ENCODE results near the gene DESI1.
A peak's percentile ranks its signal among the peaks of the same experiment; 100 is the strongest.
"Not testable (repeated sequence)": the region's sequence is repeated elsewhere in the genome, so short reads cannot be mapped to it uniquely, and the experiment has no call there.

Gene DESI1

DNA sequence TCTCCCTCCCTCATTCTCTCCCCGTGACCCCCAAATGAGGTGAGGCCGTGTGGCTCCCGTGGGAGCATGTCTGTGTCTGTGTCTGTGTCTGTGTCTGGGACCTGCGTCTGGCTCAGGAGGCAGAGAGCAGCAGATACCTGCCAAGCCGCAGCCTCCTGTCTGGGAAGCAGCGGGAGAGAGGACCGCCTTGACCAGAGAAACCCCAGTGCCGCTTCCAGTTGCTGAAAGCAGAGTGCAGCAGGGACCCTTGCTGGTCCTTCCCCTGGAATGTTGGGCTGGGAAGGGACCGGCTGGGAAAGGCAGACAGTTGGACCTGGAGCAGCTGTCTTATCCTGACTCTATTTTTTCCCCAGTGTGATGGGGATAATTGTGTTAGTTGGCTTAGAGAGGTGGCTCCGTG, 59.5 kb downstream of the DESI1 start:
- Histone ChIP-seq H3K36me3 (ENCODE audit: control insufficient read depth, insufficient read depth, low read length) (no peaks in the 10 kb centered on the region), H3K9me3 (ENCODE audit: control insufficient read depth, insufficient read depth, low read length) (no peaks in the 10 kb centered on the region), H3K4me3 (ENCODE audit: low read length) (peak overlapping the region; percentile 2; the same call in 1 of the 2 replicates), H3K27ac (ENCODE audit: low read length) (no peak overlapping the region), H3K27me3 (ENCODE audit: control insufficient read depth, insufficient read depth, low read length) (no peaks in the 10 kb centered on the region), H3K4me1 (ENCODE audit: control insufficient read depth, insufficient read depth, low read length) (peaks cover 11% of the 10 kb centered on the region)
- DNase-seq (ENCODE audit: low read depth, low spot score): no peak
- WGBS (ENCODE audit: insufficient coverage, insufficient read length): no CpG with 5 or more reads among the region's 10 CpGs

DNA sequence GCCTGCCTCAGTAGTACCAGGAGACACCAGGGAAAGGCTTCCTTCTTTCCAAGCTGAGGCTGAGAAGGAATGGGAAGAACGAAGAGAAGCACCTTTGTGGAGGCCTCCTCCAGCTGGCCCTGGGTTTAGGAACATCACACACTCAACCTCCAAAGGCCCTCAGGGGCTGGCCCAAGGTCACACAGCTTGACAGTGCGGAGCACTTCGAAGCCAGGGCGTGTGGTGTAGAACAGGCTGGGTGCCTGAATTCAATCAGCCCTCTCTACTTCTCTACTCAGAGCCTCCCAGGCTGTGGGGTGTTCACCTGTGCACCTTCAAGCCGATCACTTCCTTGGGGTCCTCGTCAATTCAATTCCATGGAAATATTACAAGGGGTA, 60.8 kb downstream of the DESI1 start:
- no peak for DNase-seq (ENCODE audit: low read depth, low spot score)
- no peak overlapping the region for H3K27ac ChIP-seq (ENCODE audit: low read length)
- H3K9me3 ChIP-seq (ENCODE audit: control insufficient read depth, insufficient read depth, low read length): no peaks in the 10 kb centered on the region
- no peak overlapping the region for H3K4me3 ChIP-seq (ENCODE audit: low read length)
- peaks cover 11% of the 10 kb centered on the region for H3K4me1 ChIP-seq (ENCODE audit: control insufficient read depth, insufficient read depth, low read length)
- no CpG with 5 or more reads among the region's 6 CpGs for WGBS (ENCODE audit: insufficient coverage, insufficient read length)
- H3K36me3 ChIP-seq (ENCODE audit: control insufficient read depth, insufficient read depth, low read length): no peaks in the 10 kb centered on the region
- H3K27me3 ChIP-seq (ENCODE audit: control insufficient read depth, insufficient read depth, low read length): no peaks in the 10 kb centered on the region

DNA sequence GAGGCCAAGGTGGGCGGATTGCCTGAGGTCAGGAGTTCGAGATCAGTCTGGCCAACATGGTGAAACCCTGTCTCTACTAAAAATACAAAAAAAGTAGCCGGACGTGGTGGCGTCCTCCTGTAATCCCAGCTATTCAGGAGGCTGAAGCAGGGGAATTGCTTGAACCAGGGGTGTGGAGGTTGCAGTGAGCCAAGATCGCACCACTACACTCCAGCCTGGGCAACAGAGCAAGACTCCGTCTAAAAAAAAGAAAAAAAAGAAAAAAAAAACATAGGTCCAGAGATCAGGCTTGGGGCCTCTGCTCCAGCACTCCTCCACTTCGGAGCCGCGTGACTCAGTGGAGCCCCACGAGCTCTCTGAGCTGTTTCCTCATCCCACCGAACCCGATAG, 62.6 kb downstream of the DESI1 start:
- H3K9me3 ChIP-seq (ENCODE audit: control insufficient read depth, insufficient read depth, low read length); DNase-seq (ENCODE audit: low read depth, low spot score); H3K27ac ChIP-seq (ENCODE audit: low read length); H3K27me3 ChIP-seq (ENCODE audit: control insufficient read depth, insufficient read depth, low read length); H3K4me3 ChIP-seq (ENCODE audit: low read length); H3K36me3 ChIP-seq (ENCODE audit: control insufficient read depth, insufficient read depth, low read length): not testable (repeated sequence)
- H3K4me1 ChIP-seq (ENCODE audit: control insufficient read depth, insufficient read depth, low read length): peaks cover 11% of the 10 kb centered on the region
- WGBS (ENCODE audit: insufficient coverage, insufficient read length): no CpG with 5 or more reads among the region's 13 CpGs

DNA sequence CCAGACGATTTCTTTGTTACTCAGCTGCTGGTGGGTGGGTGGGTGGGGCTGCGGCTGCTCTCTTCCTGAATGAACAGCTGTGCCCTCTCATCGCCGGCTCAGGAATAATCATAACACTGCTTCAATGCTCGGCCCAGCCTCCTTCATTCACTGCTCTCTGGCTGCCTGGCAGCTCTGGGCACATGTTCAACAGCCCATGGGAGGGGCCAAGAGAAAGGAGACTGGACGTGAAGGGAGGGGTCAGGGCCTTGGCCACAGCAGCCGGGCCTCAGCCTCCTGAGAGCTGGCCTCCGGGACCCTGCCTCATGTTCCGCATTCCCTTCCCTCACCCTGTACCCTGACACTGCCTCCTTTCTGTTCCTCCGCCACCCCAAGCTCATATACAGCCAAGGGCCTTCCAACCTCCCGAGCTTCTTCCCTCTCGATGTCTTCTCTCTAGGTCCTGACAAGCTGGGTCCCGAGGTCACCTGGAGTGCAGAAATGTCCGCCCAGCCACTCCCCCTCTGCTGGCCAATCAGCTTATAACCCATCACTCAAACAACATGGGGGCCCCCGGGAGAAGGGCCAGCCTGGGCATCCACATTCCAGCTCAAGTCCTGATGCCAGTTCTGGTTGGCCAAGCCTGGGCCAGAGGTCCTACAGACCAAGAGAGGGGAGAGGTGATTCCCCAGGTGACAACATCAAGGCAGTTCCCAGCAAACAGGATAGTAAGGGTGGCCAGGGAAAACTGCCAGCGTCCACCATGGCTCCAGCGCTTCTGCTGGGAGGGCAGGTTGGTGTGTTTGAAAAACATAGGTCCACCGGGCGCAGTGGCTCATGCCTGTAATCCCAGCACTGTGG, 63.2 kb downstream of the DESI1 start:
- Histone ChIP-seq H3K27me3 (ENCODE audit: control insufficient read depth, insufficient read depth, low read length) (no peaks in the 10 kb centered on the region), H3K4me3 (ENCODE audit: low read length) (no peak overlapping the region), H3K9me3 (ENCODE audit: control insufficient read depth, insufficient read depth, low read length) (no peaks in the 10 kb centered on the region), H3K4me1 (ENCODE audit: control insufficient read depth, insufficient read depth, low read length) (peaks cover 9% of the 10 kb centered on the region), H3K27ac (ENCODE audit: low read length) (no peak overlapping the region), H3K36me3 (ENCODE audit: control insufficient read depth, insufficient read depth, low read length) (no peaks in the 10 kb centered on the region)
- DNase-seq (ENCODE audit: low read depth, low spot score): no peak
- no CpG with 5 or more reads among the region's 19 CpGs for WGBS (ENCODE audit: insufficient coverage, insufficient read length)

DNA sequence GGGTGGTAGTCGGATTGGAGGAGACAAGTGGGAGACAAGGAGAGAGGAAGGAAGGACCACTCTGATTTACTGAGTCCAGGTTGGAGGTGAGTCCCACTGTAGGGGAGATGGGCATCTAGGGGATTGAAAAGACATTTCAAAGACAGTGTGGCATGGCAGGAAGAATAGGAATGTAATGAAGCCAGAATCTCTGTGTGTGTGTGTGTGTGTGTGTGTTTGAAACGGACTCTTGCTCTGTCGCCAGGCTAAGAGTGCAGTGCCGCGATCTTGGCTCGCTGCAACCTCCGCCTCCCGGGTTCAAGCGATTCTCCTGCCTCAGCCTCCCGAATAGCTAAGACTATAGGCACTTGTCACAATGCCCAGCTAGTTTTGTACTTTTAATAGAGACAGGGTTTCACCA, 64.3 kb downstream of the DESI1 start:
- Histone ChIP-seq H3K27me3 (ENCODE audit: control insufficient read depth, insufficient read depth, low read length) (no peaks in the 10 kb centered on the region), H3K27ac (ENCODE audit: low read length) (no peak overlapping the region), H3K36me3 (ENCODE audit: control insufficient read depth, insufficient read depth, low read length) (no peaks in the 10 kb centered on the region), H3K9me3 (ENCODE audit: control insufficient read depth, insufficient read depth, low read length) (no peaks in the 10 kb centered on the region), H3K4me1 (ENCODE audit: control insufficient read depth, insufficient read depth, low read length) (peaks cover 3% of the 10 kb centered on the region), H3K4me3 (ENCODE audit: low read length) (no peak overlapping the region)
- DNase-seq (ENCODE audit: low read depth, low spot score): no peak
- WGBS (ENCODE audit: insufficient coverage, insufficient read length): no CpG with 5 or more reads among the region's 10 CpGs

DNA sequence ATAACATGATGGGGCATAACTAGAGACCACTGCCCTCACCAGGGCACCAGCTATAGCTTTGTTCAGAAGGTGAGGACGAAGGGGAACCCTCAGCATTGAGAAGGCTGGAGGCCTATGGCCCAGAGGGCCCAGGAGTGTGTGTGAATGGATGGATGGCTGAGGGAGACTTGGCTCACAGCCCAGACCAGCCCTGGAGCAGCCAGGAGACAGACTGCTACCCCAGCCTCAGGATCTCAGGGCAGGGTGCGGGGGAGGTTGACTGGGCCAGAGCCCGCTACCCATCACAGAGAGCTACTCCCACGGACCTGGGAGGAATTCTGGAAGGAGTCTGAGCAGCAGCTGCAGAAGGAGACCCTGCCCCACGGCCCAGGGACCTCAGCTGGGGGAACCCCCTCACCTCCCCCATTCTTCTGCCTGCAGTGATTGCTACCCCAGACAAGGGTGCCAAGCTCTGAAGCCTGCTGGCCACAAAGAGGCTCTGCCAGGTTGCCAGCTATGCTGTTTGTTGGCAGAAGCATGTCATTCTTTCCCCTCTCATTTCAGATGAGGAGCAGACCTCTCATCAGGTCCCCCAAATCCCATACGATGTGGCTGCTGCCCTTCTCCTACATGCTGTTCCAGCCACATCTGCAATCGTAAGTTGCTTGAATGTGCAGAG, 65.4 kb downstream of the DESI1 start:
- Histone ChIP-seq H3K4me3 (ENCODE audit: low read length) (no peak overlapping the region), H3K36me3 (ENCODE audit: control insufficient read depth, insufficient read depth, low read length) (no peaks in the 10 kb centered on the region), H3K4me1 (ENCODE audit: control insufficient read depth, insufficient read depth, low read length) (no peaks in the 10 kb centered on the region), H3K27me3 (ENCODE audit: control insufficient read depth, insufficient read depth, low read length) (no peaks in the 10 kb centered on the region), H3K27ac (ENCODE audit: low read length) (no peak overlapping the region), H3K9me3 (ENCODE audit: control insufficient read depth, insufficient read depth, low read length) (no peaks in the 10 kb centered on the region)
- no CpG with 5 or more reads among the region's 7 CpGs for WGBS (ENCODE audit: insufficient coverage, insufficient read length)
- no peak for DNase-seq (ENCODE audit: low read depth, low spot score)

DNA sequence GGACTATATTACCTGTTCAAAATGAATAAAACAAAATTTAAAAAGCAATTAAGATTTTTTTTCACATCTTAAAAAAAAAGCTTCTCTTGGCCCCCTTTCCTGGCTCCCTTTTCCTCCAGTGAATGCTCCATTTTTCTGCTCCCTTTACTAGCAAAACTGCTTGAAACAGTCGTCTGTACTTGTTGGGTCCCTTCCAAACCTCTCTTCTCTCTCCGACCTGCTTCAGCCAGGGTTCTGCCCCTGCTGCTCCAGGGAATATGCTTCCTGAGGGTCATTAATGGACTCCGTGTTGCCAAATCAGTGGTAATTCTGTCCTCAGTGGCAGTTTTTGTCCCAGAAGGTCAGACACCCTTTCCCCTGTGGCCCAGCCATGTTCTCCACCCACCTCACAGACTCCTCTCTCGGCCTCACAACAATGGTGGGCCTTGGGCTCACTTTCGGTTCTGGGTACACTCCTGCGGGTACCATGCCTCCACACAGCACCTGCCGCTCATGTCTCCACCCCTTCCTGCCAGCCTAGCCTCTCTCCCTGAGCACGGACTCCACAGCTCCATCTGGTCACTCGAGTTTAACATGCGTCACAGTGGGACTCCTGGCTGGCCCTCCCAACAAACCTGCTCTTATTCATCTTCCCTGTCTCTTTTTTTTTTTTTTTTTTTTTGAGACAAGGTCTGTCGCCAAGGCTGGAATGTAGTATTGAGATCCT, 68.8 kb downstream of the DESI1 start:
- no peak overlapping the region for H3K4me3 ChIP-seq (ENCODE audit: low read length)
- no peaks in the 10 kb centered on the region for H3K36me3 ChIP-seq (ENCODE audit: control insufficient read depth, insufficient read depth, low read length)
- no CpG with 5 or more reads among the region's 11 CpGs for WGBS (ENCODE audit: insufficient coverage, insufficient read length)
- H3K4me1 ChIP-seq (ENCODE audit: control insufficient read depth, insufficient read depth, low read length): no peaks in the 10 kb centered on the region
- DNase-seq (ENCODE audit: low read depth, low spot score): no peak
- H3K27ac ChIP-seq (ENCODE audit: low read length): no peak overlapping the region
- H3K9me3 ChIP-seq (ENCODE audit: control insufficient read depth, insufficient read depth, low read length): no peaks in the 10 kb centered on the region
- H3K27me3 ChIP-seq (ENCODE audit: control insufficient read depth, insufficient read depth, low read length): no peaks in the 10 kb centered on the region

DNA sequence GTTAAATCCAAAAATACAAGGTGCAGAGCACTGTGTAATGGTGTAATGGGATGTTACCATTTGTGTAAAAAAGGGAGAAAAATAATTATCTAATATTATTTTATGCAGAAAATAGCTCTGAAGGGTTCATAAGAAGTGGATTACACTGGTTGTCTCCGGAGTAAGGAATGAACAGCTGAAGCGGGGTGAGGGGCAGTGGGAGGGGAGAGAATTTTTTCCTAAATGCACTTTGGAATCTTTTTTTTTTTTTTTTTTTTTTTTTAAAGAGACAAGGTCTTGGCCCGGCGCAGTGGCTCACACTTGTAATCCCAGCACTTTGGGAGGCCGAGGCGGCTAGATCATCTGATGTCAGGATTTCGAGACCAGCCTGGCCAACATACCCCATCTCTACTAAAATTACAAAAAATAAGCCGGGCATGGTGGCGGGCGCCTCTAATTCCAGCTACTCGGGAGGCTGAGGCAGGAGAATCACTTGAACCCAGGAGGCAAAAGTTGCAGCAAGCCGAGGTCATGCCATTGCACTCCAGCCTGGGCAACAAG, 69.8 kb downstream of the DESI1 start:
- no peak overlapping the region for H3K27ac ChIP-seq (ENCODE audit: low read length)
- DNase-seq (ENCODE audit: low read depth, low spot score): no peak
- no peaks in the 10 kb centered on the region for H3K27me3 ChIP-seq (ENCODE audit: control insufficient read depth, insufficient read depth, low read length)
- no peaks in the 10 kb centered on the region for H3K9me3 ChIP-seq (ENCODE audit: control insufficient read depth, insufficient read depth, low read length)
- no peaks in the 10 kb centered on the region for H3K36me3 ChIP-seq (ENCODE audit: control insufficient read depth, insufficient read depth, low read length)
- H3K4me3 ChIP-seq (ENCODE audit: low read length): no peak overlapping the region
- H3K4me1 ChIP-seq (ENCODE audit: control insufficient read depth, insufficient read depth, low read length): no peaks in the 10 kb centered on the region
- WGBS (ENCODE audit: insufficient coverage, insufficient read length): no CpG with 5 or more reads among the region's 12 CpGs

DNA sequence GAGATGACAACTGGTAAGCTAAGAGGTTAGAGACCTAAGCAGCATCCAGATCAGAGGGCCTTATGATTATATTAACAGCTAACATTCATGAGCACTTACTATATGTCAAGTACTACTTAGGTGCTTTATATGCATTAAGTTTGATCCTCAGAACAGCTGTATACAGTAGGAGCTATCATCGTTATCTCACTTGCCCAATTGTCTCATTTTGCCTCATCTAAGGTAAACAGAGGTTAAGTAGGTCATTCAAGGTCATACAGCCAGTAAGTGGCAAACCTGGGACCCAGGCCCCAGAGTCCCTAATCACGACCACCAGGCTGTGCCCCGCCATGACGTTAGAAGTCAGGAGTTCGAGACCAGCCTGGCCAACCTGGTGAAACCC, 72.0 kb downstream of the DESI1 start:
- no peaks in the 10 kb centered on the region for H3K9me3 ChIP-seq (ENCODE audit: control insufficient read depth, insufficient read depth, low read length)
- no peaks in the 10 kb centered on the region for H3K36me3 ChIP-seq (ENCODE audit: control insufficient read depth, insufficient read depth, low read length)
- H3K4me1 ChIP-seq (ENCODE audit: control insufficient read depth, insufficient read depth, low read length): no peaks in the 10 kb centered on the region; the same call in 1 of the 2 replicates
- WGBS (ENCODE audit: insufficient coverage, insufficient read length): no CpG with 5 or more reads among the region's 5 CpGs
- no peak for DNase-seq (ENCODE audit: low read depth, low spot score)
- no peaks in the 10 kb centered on the region for H3K27me3 ChIP-seq (ENCODE audit: control insufficient read depth, insufficient read depth, low read length)
- no peak overlapping the region for H3K4me3 ChIP-seq (ENCODE audit: low read length)
- H3K27ac ChIP-seq (ENCODE audit: low read length): no peak overlapping the region
